ENCODE measurements around the gene HMGN4.
"Not testable (repeated sequence)": the region's sequence is repeated elsewhere in the genome, so short reads cannot be mapped to it uniquely, and the experiment has no call there.

Gene HMGN4

GRCh38 chr6:26522486-26523228, 15.5 kb upstream of the HMGN4 start:
- not testable (repeated sequence) for DNase-seq (ENCODE audit: low read depth)

GRCh38 chr6:26524314-26524713, 13.9 kb upstream of the HMGN4 start:
- not testable (repeated sequence) for DNase-seq (ENCODE audit: low read depth)

- no peak for DNase-seq (ENCODE audit: low read depth)
Measured at GRCh38 chr6:26524722-26525370, 13.3 kb upstream of the HMGN4 start.

DNA sequence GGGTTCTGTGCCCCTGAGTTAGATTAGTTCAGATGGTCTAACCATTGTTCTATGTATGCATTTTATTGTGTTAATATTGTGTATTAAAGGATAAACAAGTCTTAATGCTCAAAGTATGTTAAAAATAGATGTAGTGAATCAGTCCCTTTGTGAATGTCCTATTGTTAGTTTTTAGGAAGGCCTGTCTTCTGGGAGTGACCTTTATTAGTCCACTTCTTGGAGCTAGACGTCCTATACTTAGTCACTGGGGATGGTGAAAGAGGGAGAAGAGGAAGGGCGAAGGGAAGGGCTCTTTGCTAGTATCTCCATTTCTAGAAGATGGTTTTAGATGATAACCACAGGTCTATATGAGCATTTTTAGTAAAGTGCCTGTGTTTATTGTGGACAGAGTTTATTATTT, 12.3 kb upstream of the HMGN4 start:
- no peak for DNase-seq (ENCODE audit: low read depth)

DNA sequence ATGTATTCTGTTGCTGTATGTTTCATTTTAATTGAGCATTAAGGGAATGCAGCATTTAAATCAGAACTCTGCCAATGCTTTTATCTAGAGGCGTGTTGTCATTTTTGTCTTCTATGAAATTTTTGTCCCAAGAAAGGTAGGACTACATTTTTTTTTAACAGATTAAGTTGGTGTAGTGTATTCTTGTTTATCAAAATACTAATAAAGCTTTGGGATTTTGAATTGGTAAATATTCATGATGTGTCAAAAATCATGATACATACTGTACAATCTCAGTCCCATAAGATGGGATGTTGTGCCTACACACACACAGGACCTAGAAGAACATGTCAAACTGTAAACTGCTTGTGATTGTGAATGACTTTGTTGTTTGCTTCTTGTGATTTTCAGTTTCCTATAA, 11.2 kb upstream of the HMGN4 start:
- no peak for DNase-seq (ENCODE audit: low read depth)

GRCh38 chr6:26530203-26530602, 8.0 kb upstream of the HMGN4 start:
- DNase-seq (ENCODE audit: low read depth): no peak

DNA sequence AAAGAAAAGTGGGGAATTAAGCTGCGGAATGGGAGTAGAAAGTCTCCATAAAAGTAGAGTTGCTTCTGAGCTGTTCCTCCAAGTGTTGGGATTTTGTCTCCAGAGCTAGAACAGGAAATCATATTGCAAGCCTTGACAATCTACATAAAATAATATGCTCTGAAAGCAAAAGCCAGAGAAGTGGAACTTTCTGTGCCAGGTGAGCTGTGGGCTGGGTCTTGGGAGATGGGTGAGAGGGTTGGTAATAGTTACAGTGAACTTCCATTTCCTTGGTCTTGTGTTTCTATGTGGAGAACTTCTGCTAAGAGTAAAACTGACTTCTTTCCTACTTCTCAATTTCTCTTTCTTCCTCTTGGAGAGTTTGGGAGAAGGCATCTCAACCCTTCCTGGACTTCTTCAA, 6.3 kb upstream of the HMGN4 start:
- no peak for DNase-seq (ENCODE audit: low read depth)

DNA sequence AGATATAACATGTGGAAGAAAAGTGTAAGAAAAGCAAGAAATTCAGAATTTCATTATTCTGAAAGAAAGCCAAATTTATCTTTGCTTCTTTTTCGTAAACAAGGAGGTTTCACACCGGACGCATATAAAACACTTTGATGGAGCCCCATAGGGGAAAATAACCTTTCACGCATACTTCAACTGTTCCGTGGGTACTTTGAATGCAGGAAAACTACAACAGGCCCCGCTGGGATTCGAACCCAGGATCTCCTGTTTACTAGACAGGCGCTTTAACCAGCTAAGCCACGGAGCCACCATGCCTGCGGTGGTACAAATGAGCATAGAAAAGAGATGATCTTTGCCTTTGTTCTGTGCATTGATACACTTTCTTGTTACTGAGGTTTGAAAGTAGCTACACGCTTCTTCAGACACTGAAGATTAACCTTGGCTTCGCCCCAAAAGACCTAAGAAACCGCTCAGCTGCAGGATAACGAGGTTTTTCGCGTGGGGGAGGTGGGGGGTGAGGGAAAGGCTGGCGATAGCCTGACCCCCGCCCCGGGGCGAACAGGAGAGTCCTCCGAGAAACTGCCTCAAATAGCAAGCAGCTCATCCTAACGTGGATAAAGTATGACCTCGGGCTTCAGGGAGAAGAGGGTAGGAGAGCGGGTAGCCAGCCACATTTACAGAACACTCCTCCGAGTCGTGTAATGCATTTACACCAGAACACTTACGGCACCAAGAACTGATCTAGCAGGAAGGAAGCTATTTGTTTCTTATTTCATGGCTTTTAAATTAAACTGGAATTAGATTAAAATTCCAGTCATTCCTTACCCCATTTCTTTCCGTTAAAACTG, 5.3 kb upstream of the HMGN4 start:
- DNase-seq (ENCODE audit: low read depth): peak; percentile 94

DNA sequence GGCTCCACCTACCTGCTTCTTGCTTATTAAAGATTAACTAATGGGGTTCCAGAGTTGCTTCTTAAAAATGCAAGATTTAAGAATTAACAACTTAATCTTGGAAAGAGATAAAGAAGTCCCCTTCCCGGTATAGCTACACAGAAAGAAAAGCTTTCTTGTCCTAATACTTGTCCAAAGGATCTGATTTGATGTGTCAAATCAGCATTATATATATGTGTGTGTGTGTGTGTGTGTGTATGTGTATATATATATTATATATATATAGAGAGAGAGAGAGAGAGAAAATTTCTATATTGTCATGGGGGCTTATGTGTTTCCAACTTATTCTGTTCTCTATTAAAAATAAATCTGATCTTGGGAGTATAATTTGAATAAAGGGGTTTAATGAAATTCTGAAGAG, 4.6 kb upstream of the HMGN4 start:
- DNase-seq (ENCODE audit: low read depth): no peak

DNA sequence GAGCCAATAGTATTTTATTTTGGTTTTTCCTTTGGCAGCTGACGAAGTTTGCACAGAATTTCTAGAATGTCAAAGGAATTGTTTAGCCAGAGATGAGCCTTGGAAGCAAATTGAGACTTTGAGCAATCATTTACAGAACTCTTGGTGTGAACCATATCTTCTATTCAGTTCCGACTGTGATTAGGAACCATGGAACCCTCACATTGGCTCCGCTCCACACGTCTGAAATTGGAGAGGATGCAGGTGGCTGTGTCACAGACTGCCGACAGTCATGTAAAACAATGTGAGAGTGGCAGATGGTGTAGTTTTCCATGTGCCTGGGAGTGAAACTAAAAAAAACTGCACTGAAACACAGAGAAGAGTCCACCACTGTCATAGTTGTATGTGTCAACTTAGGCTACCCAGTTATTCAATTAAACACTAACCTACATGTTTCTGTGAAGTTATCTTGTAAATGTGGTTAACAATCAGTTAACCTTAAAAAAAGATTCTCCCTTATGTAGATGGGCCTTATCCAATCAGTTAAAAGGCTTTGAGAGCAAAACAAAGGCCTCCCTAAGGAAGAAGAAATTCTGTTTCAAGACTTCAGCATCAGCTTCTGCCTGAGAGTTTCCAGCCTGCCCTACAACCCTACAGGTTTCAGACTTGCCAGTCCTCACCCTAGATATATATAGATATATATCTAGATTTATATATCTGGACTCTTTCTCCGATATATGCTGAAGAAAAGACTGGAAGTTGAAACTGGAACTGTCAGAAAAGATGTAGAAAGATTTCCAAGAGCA, 3.3 kb upstream of the HMGN4 start:
- no peak for DNase-seq (ENCODE audit: low read depth)

- no peak for DNase-seq (ENCODE audit: low read depth)
Measured at GRCh38 chr6:26536571-26537159, 1.5 kb upstream of the HMGN4 start.

DNA sequence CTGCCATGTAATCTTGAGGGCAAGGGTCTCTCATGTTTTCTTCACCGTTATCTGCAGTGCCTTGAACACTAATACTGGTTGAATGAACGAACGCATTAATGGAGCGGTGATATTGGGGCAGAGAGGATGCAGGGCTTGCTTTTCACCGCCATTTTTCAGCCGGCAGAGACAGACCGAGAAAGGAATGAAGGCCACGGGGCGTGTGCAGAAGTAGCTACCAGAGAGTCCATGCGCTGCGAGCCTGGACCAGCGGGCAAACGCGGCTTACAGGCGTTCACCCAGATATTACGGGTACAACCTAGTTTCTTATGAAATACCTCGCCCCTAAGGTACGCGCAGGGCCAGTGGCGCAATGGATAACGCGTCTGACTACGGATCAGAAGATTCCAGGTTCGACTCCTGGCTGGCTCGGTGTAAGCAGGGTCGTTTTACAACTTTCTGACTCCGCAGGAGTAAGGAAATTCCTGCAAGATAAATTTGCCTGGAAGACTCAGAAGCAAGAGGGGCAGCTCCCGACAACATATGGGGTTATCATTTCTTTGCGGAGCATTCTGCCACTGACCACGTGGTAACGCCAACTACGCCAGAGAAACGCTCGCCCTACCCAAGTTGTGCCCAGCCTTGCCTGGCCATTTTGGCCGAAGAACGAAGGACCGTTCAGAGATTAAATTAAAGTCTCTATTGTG, 863 bp upstream of the HMGN4 start:
- peak; percentile 84 for DNase-seq (ENCODE audit: low read depth)

- no peak for DNase-seq (ENCODE audit: low read depth)
Measured at GRCh38 chr6:26538572-26538902, 371 bp downstream of the HMGN4 start.

GRCh38 chr6:26539071-26539615, 977 bp downstream of the HMGN4 start:
- DNase-seq (ENCODE audit: low read depth): no peak

- DNase-seq (ENCODE audit: low read depth): no peak
Measured at GRCh38 chr6:26541579-26541978, 3.4 kb downstream of the HMGN4 start.

- DNase-seq (ENCODE audit: low read depth): no peak
Measured at GRCh38 chr6:26543953-26544352, 5.8 kb downstream of the HMGN4 start.

GRCh38 chr6:26544473-26544872, 6.3 kb downstream of the HMGN4 start:
- DNase-seq (ENCODE audit: low read depth): no peak

- no peak for DNase-seq (ENCODE audit: low read depth)
Measured at GRCh38 chr6:26545627-26546026, 7.5 kb downstream of the HMGN4 start.

- DNase-seq (ENCODE audit: low read depth): not testable (repeated sequence)
Measured at GRCh38 chr6:26547363-26547762, 9.2 kb downstream of the HMGN4 start.

DNA sequence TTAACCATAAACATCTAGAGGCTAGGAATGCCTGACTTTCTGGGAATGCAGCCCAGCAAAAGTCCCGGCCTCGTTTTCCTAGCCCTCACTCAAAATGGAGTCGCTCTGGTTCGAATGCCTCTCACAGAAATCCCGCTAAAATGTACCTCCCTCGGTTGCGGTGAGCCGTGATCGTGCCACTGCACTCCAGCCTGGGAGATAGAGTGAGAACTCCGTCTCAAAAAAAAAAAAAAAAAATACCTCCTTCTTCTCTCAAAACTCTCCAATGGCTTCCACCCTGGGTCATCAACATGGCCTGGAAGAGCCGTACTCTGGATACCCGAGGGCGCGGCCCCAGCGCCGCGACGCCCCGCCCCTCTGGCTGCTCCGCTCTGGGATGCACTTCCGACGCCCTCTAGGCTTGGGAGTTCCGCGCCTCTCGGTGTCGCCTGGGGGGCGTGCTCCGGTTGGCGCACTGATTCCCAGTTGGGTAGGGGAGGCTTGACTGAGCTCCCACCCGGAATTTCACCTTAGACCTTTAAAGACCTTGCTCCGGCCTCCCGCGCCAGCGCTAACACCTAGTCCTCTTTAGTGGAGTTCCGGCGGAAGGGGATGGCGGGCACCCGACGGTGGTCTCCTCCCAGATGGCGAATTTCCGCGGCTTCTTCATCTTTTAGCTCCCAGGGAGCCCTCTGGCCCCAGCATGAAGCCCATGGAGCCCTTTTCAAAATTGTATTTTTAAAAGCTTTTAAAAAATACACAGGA, 12.3 kb downstream of the HMGN4 start:
- no peak for DNase-seq (ENCODE audit: low read depth)
